Natural killer cell (primary cell): ENCODE results near the gene ROBO1. TPM values are rescaled to one million over a fixed set of nuclear protein-coding genes. Genes with fewer than 3 reads are reported as not detected.

Experiments
- ATAC-seq, 3 donors: fragments of 150-1000 bp in 2 of 3; fragments of 200-7000 bp in 1 of 3; cut with Tn5 transposase; 1 replicate in 1 of 3; 2 replicates in 2 of 3; pipeline ENCODE4 v1.10.0; 2021; ENCODE audit warnings: mild to moderate bottlenecking in 2 of 3, moderate library complexity in 2 of 3
- DNase-seq, 2 donors: peaks; one replicate each; pipeline versions ENCODE4 v3.0.0 to v3.0.0-alpha.2; 2013 to 2021; ENCODE audit warnings: mixed read lengths in 1 of 2
- H3K27ac ChIP-seq: one replicate; pipeline ENCODE4 v1.5.1; 2013; ENCODE audit warnings: mild to moderate bottlenecking, low read length
- H3K27me3 ChIP-seq: one replicate; pipeline ENCODE4 v1.6.1; 2013; ENCODE audit warnings: low read length; ENCODE audit not compliant: control insufficient read depth, insufficient read depth
- H3K36me3 ChIP-seq: one replicate; pipeline ENCODE4 v1.6.1; 2013; ENCODE audit warnings: low read length; ENCODE audit not compliant: control insufficient read depth, insufficient read depth
- H3K4me1 ChIP-seq: one replicate; pipeline ENCODE4 v1.6.1; 2013; ENCODE audit warnings: low read length; ENCODE audit not compliant: control insufficient read depth, insufficient read depth
- H3K4me3 ChIP-seq: one replicate; pipeline ENCODE4 v1.5.1; 2013; ENCODE audit warnings: low read length
- H3K9me3 ChIP-seq: one replicate; pipeline ENCODE4 v1.6.1; 2013; ENCODE audit warnings: low read length; ENCODE audit not compliant: control insufficient read depth, insufficient read depth
- H3K27ac Mint-ChIP-seq, 2 donors: one replicate each; pipeline ENCODE4 v1.8.0; 2022; ENCODE audit warnings: mild to moderate bottlenecking in 2 of 2, mixed read lengths in 2 of 2, moderate library complexity in 1 of 2
- H3K27me3 Mint-ChIP-seq, 2 donors: one replicate each; pipeline ENCODE4 v1.8.0; 2022; ENCODE audit warnings: low read depth in 2 of 2, mixed read lengths in 2 of 2
- H3K36me3 Mint-ChIP-seq: one replicate; pipeline ENCODE4 v1.8.0; 2022; ENCODE audit warnings: mixed read lengths
- H3K4me1 Mint-ChIP-seq, 2 donors: one replicate each; pipeline ENCODE4 v1.8.0; 2022; ENCODE audit warnings: mixed read lengths in 2 of 2
- H3K4me3 Mint-ChIP-seq: one replicate; pipeline ENCODE4 v1.8.0; 2022; ENCODE audit warnings: mild to moderate bottlenecking, moderate library complexity, mixed read lengths
- H3K9me3 Mint-ChIP-seq, 2 donors: one replicate each; pipeline ENCODE4 v1.8.0; 2022; ENCODE audit warnings: mixed read lengths in 2 of 2
- WGBS: methylation state at CpG from one replicate; pipeline ENCODE4 v1.1.7; 2013; ENCODE audit warnings: missing lambda C conversion rate; ENCODE audit not compliant: insufficient coverage; 5-methylcytosine and 5-hydroxymethylcytosine counted together
- intact Hi-C: fragments of 100-400 bp; cut with micrococcal nuclease; formaldehyde crosslinking; loops from one replicate; pipeline ENCODE4 v1.14.2; 2022
- total RNA-seq, 4 donors: library from RNA; stranded (reverse); fragments of 120-200 nt in 1 of 4; gene quantifications; one replicate each; pipeline versions ENCODE4 v1.2.3 to v1.2.4, GENCODE V29; 2013 to 2022
- TF ChIP-seq, protein P1 (sequence below): fragments of 200-600 bp; IDR thresholded peaks from one replicate; pipeline ENCODE4 v1.8.0; 2022; ENCODE audit warnings: antibody characterized with exemption

ROBO1 gene
- total RNA-seq, 3 donors from 2014 or later (not counting 1 experiment from before 2014, with no cell fraction given) = 0.07 TPM; not detected in 2

- no peak for DNase-seq
- H3K4me3 ChIP-seq = no peak overlapping the region
- no peaks in the 10 kb centered on the region for H3K27me3 ChIP-seq
- H3K36me3 Mint-ChIP-seq = no peaks in the 10 kb centered on the region
- ATAC-seq = no peak
- no peaks in the 10 kb centered on the region for H3K4me1 ChIP-seq
- H3K4me3 Mint-ChIP-seq = no peak overlapping the region
- no peaks in the 10 kb centered on the region for H3K36me3 ChIP-seq
- H3K27ac ChIP-seq = no peak overlapping the region
- no peak overlapping the region for H3K27ac Mint-ChIP-seq
- no peaks in the 10 kb centered on the region for H3K27me3 Mint-ChIP-seq
- no peaks in the 10 kb centered on the region for H3K9me3 ChIP-seq
- H3K9me3 Mint-ChIP-seq = peaks cover 10 to 13% of the 10 kb centered on the region in 2 donors
- no peaks in the 10 kb centered on the region for H3K4me1 Mint-ChIP-seq
- 81% methylated on average over 2 of the region's 2 CpGs for WGBS
- intact Hi-C loops = no loop called here
- TF ChIP-seq, protein P1, sequence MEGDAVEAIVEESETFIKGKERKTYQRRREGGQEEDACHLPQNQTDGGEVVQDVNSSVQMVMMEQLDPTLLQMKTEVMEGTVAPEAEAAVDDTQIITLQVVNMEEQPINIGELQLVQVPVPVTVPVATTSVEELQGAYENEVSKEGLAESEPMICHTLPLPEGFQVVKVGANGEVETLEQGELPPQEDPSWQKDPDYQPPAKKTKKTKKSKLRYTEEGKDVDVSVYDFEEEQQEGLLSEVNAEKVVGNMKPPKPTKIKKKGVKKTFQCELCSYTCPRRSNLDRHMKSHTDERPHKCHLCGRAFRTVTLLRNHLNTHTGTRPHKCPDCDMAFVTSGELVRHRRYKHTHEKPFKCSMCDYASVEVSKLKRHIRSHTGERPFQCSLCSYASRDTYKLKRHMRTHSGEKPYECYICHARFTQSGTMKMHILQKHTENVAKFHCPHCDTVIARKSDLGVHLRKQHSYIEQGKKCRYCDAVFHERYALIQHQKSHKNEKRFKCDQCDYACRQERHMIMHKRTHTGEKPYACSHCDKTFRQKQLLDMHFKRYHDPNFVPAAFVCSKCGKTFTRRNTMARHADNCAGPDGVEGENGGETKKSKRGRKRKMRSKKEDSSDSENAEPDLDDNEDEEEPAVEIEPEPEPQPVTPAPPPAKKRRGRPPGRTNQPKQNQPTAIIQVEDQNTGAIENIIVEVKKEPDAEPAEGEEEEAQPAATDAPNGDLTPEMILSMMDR = no peak
Measured at GRCh38 chr3:78703944-78704343, 1063.9 kb downstream of the ROBO1 start.

DNA sequence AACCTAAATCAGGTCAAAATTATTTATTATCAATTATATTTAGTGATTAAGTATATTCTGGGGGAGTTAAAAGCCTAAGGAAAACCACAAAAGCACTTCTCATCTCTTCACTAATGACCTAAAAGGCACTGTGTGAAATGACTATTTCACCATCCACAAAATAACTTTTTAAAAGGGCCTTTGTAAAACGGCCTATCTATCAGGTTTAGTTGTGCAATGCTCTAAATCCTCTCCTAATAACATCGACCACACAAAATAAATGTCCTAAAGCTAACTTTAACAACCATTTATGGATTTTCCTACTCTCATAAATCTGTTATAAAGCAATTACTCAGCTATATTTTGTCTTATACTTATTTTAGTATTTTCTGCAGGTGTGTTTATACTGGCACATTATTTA, 1066.3 kb downstream of the ROBO1 start:
- no peak for DNase-seq
- H3K36me3 Mint-ChIP-seq = no peaks in the 10 kb centered on the region
- Histone ChIP-seq H3K9me3 (no peaks in the 10 kb centered on the region), H3K4me3 (no peak overlapping the region), H3K36me3 (no peaks in the 10 kb centered on the region), H3K4me1 (no peaks in the 10 kb centered on the region), H3K27me3 (no peaks in the 10 kb centered on the region), H3K27ac (no peak overlapping the region)
- 57% methylated on average over 1 of the region's 2 CpGs for WGBS
- no peak for ATAC-seq
- H3K9me3 Mint-ChIP-seq = peaks cover 11 to 12% of the 10 kb centered on the region in 2 donors
- no peaks in the 10 kb centered on the region for H3K4me1 Mint-ChIP-seq
- H3K4me3 Mint-ChIP-seq = no peak overlapping the region
- intact Hi-C loops = no loop called here
- H3K27ac Mint-ChIP-seq = no peak overlapping the region
- H3K27me3 Mint-ChIP-seq = no peaks in the 10 kb centered on the region
- TF ChIP-seq, protein P1 = no peak

GRCh38 chr3:78698431-78698830, 1069.4 kb downstream of the ROBO1 start:
- ATAC-seq = no peak
- H3K27ac ChIP-seq = no peak overlapping the region
- H3K9me3 Mint-ChIP-seq = peaks cover 5 to 6% of the 10 kb centered on the region in 2 donors
- H3K4me3 ChIP-seq = no peak overlapping the region
- H3K27me3 Mint-ChIP-seq = no peaks in the 10 kb centered on the region
- intact Hi-C loops = no loop called here
- H3K4me3 Mint-ChIP-seq = no peak overlapping the region
- TF ChIP-seq, protein P1 = no peak
- DNase-seq = no peak
- no peaks in the 10 kb centered on the region for H3K36me3 ChIP-seq
- no peaks in the 10 kb centered on the region for H3K9me3 ChIP-seq
- no peaks in the 10 kb centered on the region for H3K36me3 Mint-ChIP-seq
- WGBS = 89% methylated on average over 1 of the region's 1 CpG
- H3K27ac Mint-ChIP-seq = no peak overlapping the region
- H3K4me1 Mint-ChIP-seq = no peaks in the 10 kb centered on the region
- H3K27me3 ChIP-seq = no peaks in the 10 kb centered on the region
- no peaks in the 10 kb centered on the region for H3K4me1 ChIP-seq

- no peaks in the 10 kb centered on the region for H3K27me3 Mint-ChIP-seq
- no peak overlapping the region for H3K27ac Mint-ChIP-seq
- H3K4me3 Mint-ChIP-seq = no peak overlapping the region
- no peaks in the 10 kb centered on the region for H3K36me3 Mint-ChIP-seq
- no peaks in the 10 kb centered on the region for H3K27me3 ChIP-seq
- no peaks in the 10 kb centered on the region for H3K4me1 ChIP-seq
- H3K4me3 ChIP-seq = no peak overlapping the region
- H3K27ac ChIP-seq = no peak overlapping the region
- 90% methylated on average over 4 of the region's 5 CpGs for WGBS
- TF ChIP-seq, protein P1 = no peak
- no peaks in the 10 kb centered on the region for H3K36me3 ChIP-seq
- no peaks in the 10 kb centered on the region for H3K9me3 ChIP-seq
- H3K9me3 Mint-ChIP-seq = peaks cover 6 to 8% of the 10 kb centered on the region in 2 donors
- no peak for ATAC-seq
- DNase-seq = no peak
- intact Hi-C loops = no loop called here
- H3K4me1 Mint-ChIP-seq = no peaks in the 10 kb centered on the region
Measured at GRCh38 chr3:78697426-78697825, 1070.4 kb downstream of the ROBO1 start.
